Right lobe of liver (tissue), 4 donors: Measurements from ENCODE around the gene C4B.

Experiments used
- POLR2A ChIP-seq: fragments of 450-650 bp; IDR thresholded peaks from one replicate; pipeline ENCODE4 v1.6.1; 2017; ENCODE audit warnings: antibody characterized with exemption, mild to moderate bottlenecking
- TF ChIP-seq, protein P1 (sequence below), 4 donors: fragments of 200-600 bp in 3 of 4; fragments of 450-650 bp in 1 of 4; IDR thresholded peaks; one replicate each; pipeline versions ENCODE4 v1.5.1 to v1.8.0; 2016 to 2022; ENCODE audit warnings: antibody characterized with exemption in 4 of 4, mild to moderate bottlenecking in 2 of 4
- donor health status: DM: no; HTN: no; CAD: no.
- donor health status: DM: no; HTN: no; CAD: no.
- donor health status: DM: no; HTN: yes; CAD: no.

DNA sequence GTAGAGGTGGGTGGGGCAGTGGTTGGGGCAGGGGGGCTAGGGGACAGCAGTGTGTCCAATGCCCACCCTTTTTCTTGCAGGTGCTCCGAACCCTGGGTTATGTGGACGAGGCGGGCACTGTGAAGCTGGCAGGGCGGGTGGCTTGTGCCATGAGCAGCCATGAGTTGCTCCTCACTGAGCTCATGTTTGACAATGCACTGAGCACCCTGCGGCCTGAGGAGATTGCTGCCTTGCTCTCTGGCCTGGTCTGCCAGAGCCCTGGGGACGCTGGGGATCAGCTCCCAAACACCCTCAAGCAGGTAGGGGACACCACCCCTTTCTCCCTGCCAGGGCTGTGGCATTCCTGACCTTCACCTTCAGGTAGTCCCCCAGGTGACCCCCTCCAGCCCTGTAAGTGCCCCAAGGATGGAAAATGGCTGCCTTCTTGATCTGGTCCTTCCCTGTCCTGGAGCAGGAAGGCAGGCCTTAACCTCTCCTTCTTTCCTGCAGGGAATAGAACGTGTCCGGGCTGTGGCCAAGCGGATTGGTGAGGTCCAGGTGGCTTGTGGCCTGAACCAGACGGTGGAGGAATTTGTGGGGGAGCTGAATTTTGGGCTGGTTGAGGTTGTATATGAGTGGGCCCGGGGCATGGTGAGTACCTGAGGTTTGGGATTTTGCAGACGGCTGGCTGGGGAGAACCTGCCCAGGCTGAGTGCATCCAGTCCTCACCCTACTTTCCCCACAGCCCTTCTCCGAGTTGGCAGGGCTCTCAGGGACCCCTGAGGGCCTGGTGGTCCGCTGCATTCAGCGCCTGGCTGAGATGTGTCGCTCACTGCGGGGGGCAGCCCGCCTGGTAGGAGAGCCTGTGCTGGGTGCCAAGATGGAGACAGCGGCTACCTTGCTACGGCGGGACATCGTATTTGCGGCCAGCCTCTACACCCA lies 45.5 kb upstream of the C4B start:
- TF ChIP-seq, protein P1, sequence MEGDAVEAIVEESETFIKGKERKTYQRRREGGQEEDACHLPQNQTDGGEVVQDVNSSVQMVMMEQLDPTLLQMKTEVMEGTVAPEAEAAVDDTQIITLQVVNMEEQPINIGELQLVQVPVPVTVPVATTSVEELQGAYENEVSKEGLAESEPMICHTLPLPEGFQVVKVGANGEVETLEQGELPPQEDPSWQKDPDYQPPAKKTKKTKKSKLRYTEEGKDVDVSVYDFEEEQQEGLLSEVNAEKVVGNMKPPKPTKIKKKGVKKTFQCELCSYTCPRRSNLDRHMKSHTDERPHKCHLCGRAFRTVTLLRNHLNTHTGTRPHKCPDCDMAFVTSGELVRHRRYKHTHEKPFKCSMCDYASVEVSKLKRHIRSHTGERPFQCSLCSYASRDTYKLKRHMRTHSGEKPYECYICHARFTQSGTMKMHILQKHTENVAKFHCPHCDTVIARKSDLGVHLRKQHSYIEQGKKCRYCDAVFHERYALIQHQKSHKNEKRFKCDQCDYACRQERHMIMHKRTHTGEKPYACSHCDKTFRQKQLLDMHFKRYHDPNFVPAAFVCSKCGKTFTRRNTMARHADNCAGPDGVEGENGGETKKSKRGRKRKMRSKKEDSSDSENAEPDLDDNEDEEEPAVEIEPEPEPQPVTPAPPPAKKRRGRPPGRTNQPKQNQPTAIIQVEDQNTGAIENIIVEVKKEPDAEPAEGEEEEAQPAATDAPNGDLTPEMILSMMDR (IDR thresholded peaks at IDR 0.05), result no peak
- no peak for TF ChIP-seq POLR2A
